ENCODE data around the gene B3GALT5.
"Not testable (repeated sequence)": the region's sequence is repeated elsewhere in the genome, so short reads cannot be mapped to it uniquely, and the experiment has no call there.

Gene B3GALT5

GRCh38 chr21:39612233-39613040 is at the start of gene B3GALT5:
TSS of gene B3GALT5 (plus strand) at chr21:39612940. CDS start at chr21:39660560, 47,620 bp downstream.
- no peak for DNase-seq

GRCh38 chr21:39564200-39564599 is 48.5 kb upstream of the B3GALT5 start:
- no peak for DNase-seq

- no peak for DNase-seq
Measured at GRCh38 chr21:39567180-39567972, 45.4 kb upstream of the B3GALT5 start.

- DNase-seq: no peak
Measured at GRCh38 chr21:39568361-39568760, 44.4 kb upstream of the B3GALT5 start.

GRCh38 chr21:39575775-39576174 is 37.0 kb upstream of the B3GALT5 start:
- no peak for DNase-seq

GRCh38 chr21:39576518-39577128 is 36.1 kb upstream of the B3GALT5 start:
- DNase-seq: no peak

- DNase-seq: no peak
Measured at GRCh38 chr21:39579734-39580332, 32.9 kb upstream of the B3GALT5 start.

GRCh38 chr21:39580744-39581143 is 32.0 kb upstream of the B3GALT5 start:
- DNase-seq: no peak

- no peak for DNase-seq
Measured at GRCh38 chr21:39581414-39581813, 31.3 kb upstream of the B3GALT5 start.

GRCh38 chr21:39582749-39583148 is 30.0 kb upstream of the B3GALT5 start:
- no peak for DNase-seq

GRCh38 chr21:39583586-39583985 is 29.2 kb upstream of the B3GALT5 start:
- DNase-seq: not testable (repeated sequence)

GRCh38 chr21:39587376-39587775 is 25.4 kb upstream of the B3GALT5 start:
- no peak for DNase-seq

- no peak for DNase-seq
Measured at GRCh38 chr21:39588884-39589283, 23.9 kb upstream of the B3GALT5 start.

GRCh38 chr21:39593522-39593921 is 19.2 kb upstream of the B3GALT5 start:
- no peak for DNase-seq

- no peak for DNase-seq
Measured at GRCh38 chr21:39595465-39595864, 17.3 kb upstream of the B3GALT5 start.

GRCh38 chr21:39597595-39597994 is 15.1 kb upstream of the B3GALT5 start:
- DNase-seq: no peak

GRCh38 chr21:39599191-39599970 is 13.4 kb upstream of the B3GALT5 start:
- no peak for DNase-seq

GRCh38 chr21:39601187-39601928 is 11.4 kb upstream of the B3GALT5 start:
- DNase-seq: no peak

- no peak for DNase-seq
Measured at GRCh38 chr21:39602076-39602689, 10.6 kb upstream of the B3GALT5 start.

GRCh38 chr21:39602793-39603192 is 9.9 kb upstream of the B3GALT5 start:
- DNase-seq: no peak

GRCh38 chr21:39604951-39605350 is 7.8 kb upstream of the B3GALT5 start:
- DNase-seq: no peak

All from AML-193 (cell line).